ENCODE results near the gene PPP2R3A. TPM values are rescaled to one million over a fixed set of nuclear protein-coding genes. Genes with fewer than 3 reads are reported as not detected.
"Not testable (repeated sequence)": the region's sequence is repeated elsewhere in the genome, so short reads cannot be mapped to it uniquely, and the experiment has no call there.

PPP2R3A gene
- polyA plus RNA-seq, 1 donor = 25.0 TPM

GRCh38 chr3:136078421-136079364 lies 113.2 kb downstream of the PPP2R3A start:
- DNase-seq = no peak

- DNase-seq = not testable (repeated sequence)
Measured at GRCh38 chr3:136083641-136084382, 118.3 kb downstream of the PPP2R3A start.

- not testable (repeated sequence) for DNase-seq
Measured at GRCh38 chr3:136085067-136085466, 119.5 kb downstream of the PPP2R3A start.

GRCh38 chr3:136093771-136094170 lies 128.2 kb downstream of the PPP2R3A start:
- DNase-seq = no peak

GRCh38 chr3:136105044-136105443 lies 139.5 kb downstream of the PPP2R3A start:
- DNase-seq = no peak

GRCh38 chr3:136106101-136106500 lies 140.6 kb downstream of the PPP2R3A start:
- no peak for DNase-seq

- no peak for DNase-seq
Measured at GRCh38 chr3:136109499-136109898, 144.0 kb downstream of the PPP2R3A start.

GRCh38 chr3:136110481-136110880 lies 145.0 kb downstream of the PPP2R3A start:
- DNase-seq = no peak

- DNase-seq = no peak
Measured at GRCh38 chr3:136114421-136114820, 148.9 kb downstream of the PPP2R3A start.

- not testable (repeated sequence) for DNase-seq
Measured at GRCh38 chr3:136119332-136119731, 153.8 kb downstream of the PPP2R3A start.

- DNase-seq = not testable (repeated sequence)
Measured at GRCh38 chr3:136119783-136120182, 154.3 kb downstream of the PPP2R3A start.

GRCh38 chr3:136120373-136121348 lies 155.1 kb downstream of the PPP2R3A start:
- peak; percentile 25 for DNase-seq

GRCh38 chr3:136122006-136122405 lies 156.5 kb downstream of the PPP2R3A start:
- no peak for DNase-seq

- DNase-seq = not testable (repeated sequence)
Measured at GRCh38 chr3:136131647-136132046, 166.1 kb downstream of the PPP2R3A start.

- no peak for DNase-seq
Measured at GRCh38 chr3:136134091-136134490, 168.6 kb downstream of the PPP2R3A start.

- no peak for DNase-seq
Measured at GRCh38 chr3:136135039-136135802, 169.7 kb downstream of the PPP2R3A start.

GRCh38 chr3:136136454-136136853 lies 170.9 kb downstream of the PPP2R3A start:
- no peak for DNase-seq

GRCh38 chr3:136141291-136141785 lies 175.8 kb downstream of the PPP2R3A start:
- DNase-seq = no peak

- DNase-seq = no peak
Measured at GRCh38 chr3:136141891-136142290, 176.4 kb downstream of the PPP2R3A start.

GRCh38 chr3:136142592-136142991 lies 177.1 kb downstream of the PPP2R3A start:
- DNase-seq = no peak

GRCh38 chr3:136144397-136144796 lies 178.9 kb downstream of the PPP2R3A start:
- DNase-seq = not testable (repeated sequence)

Data from left kidney (tissue), 2 donors.